ENCODE data around the gene TMEM255B. TPM values are rescaled to one million over a fixed set of nuclear protein-coding genes. Genes with fewer than 3 reads are reported as not detected.
"Not testable (repeated sequence)": the region's sequence is repeated elsewhere in the genome, so short reads cannot be mapped to it uniquely, and the experiment has no call there.

TMEM255B gene
- total and polyA plus RNA-seq, 2 donors = 4.9 to 17.5 TPM

- no peak for DNase-seq (ENCODE audit: extremely low spot score)
- no peak overlapping the region for H3K27ac ChIP-seq (ENCODE audit: low read depth)
- H3K4me3 ChIP-seq (ENCODE audit: low read depth, low read length) = no peak overlapping the region
- no peaks in the 10 kb centered on the region for H3K4me1 ChIP-seq (ENCODE audit: insufficient read depth)
- no peaks in the 10 kb centered on the region for H3K36me3 ChIP-seq (ENCODE audit: insufficient read depth)
- 64% methylated on average over 15 of the region's 15 CpGs for WGBS
Measured at GRCh38 chr13:113741191-113741668, 17.8 kb upstream of the TMEM255B start.

GRCh38 chr13:113742000-113742441 is 17.0 kb upstream of the TMEM255B start:
- Histone ChIP-seq H3K4me1 (ENCODE audit: insufficient read depth) (no peaks in the 10 kb centered on the region), H3K4me3 (ENCODE audit: low read depth, low read length) (no peak overlapping the region), H3K27ac (ENCODE audit: low read depth) (no peak overlapping the region), H3K36me3 (ENCODE audit: insufficient read depth) (no peaks in the 10 kb centered on the region)
- DNase-seq (ENCODE audit: extremely low spot score) = no peak
- WGBS = 29% methylated on average over 15 of the region's 15 CpGs

- Histone ChIP-seq H3K36me3 (ENCODE audit: insufficient read depth) (no peaks in the 10 kb centered on the region), H3K27ac (ENCODE audit: low read depth) (no peak overlapping the region), H3K4me1 (ENCODE audit: insufficient read depth) (no peaks in the 10 kb centered on the region), H3K4me3 (ENCODE audit: low read depth, low read length) (no peak overlapping the region)
- 78% methylated on average over 21 of the region's 21 CpGs for WGBS
- DNase-seq (ENCODE audit: extremely low spot score) = no peak
Measured at GRCh38 chr13:113742445-113743120, 16.4 kb upstream of the TMEM255B start.

- H3K36me3 ChIP-seq (ENCODE audit: insufficient read depth) = no peaks in the 10 kb centered on the region
- H3K4me3 ChIP-seq (ENCODE audit: low read depth, low read length) = no peak overlapping the region
- H3K4me1 ChIP-seq (ENCODE audit: insufficient read depth) = no peaks in the 10 kb centered on the region
- 90% methylated on average over 24 of the region's 24 CpGs for WGBS
- no peak overlapping the region for H3K27ac ChIP-seq (ENCODE audit: low read depth)
- no peak for DNase-seq (ENCODE audit: extremely low spot score)
Measured at GRCh38 chr13:113743366-113744195, 15.4 kb upstream of the TMEM255B start.

- no peak for DNase-seq (ENCODE audit: extremely low spot score)
Measured at GRCh38 chr13:113744197-113745000, 14.6 kb upstream of the TMEM255B start.

GRCh38 chr13:113745059-113745458 is 14.0 kb upstream of the TMEM255B start:
- Histone ChIP-seq H3K4me3 (ENCODE audit: low read depth, low read length) (no peak overlapping the region), H3K4me1 (ENCODE audit: insufficient read depth) (no peaks in the 10 kb centered on the region), H3K27ac (ENCODE audit: low read depth) (no peak overlapping the region), H3K36me3 (ENCODE audit: insufficient read depth) (no peaks in the 10 kb centered on the region)
- 96% methylated on average over 7 of the region's 9 CpGs for WGBS
- no peak for DNase-seq (ENCODE audit: extremely low spot score)

More at GRCh38 chr13:113744197-113745000, 14.6 kb upstream of the TMEM255B start:
- no peak overlapping the region for H3K4me3 ChIP-seq (ENCODE audit: low read depth, low read length)
- H3K36me3 ChIP-seq (ENCODE audit: insufficient read depth) = no peaks in the 10 kb centered on the region
- no peak overlapping the region for H3K27ac ChIP-seq (ENCODE audit: low read depth)
- H3K4me1 ChIP-seq (ENCODE audit: insufficient read depth) = no peaks in the 10 kb centered on the region
- 74% methylated on average over 21 of the region's 21 CpGs for WGBS

GRCh38 chr13:113745500-113746142 is 13.4 kb upstream of the TMEM255B start:
- not testable (repeated sequence) for H3K4me3 ChIP-seq (ENCODE audit: low read depth, low read length); H3K36me3 ChIP-seq (ENCODE audit: insufficient read depth); H3K4me1 ChIP-seq (ENCODE audit: insufficient read depth); H3K27ac ChIP-seq (ENCODE audit: low read depth); DNase-seq (ENCODE audit: extremely low spot score)
- WGBS = 91% methylated on average over 24 of the region's 24 CpGs

- no peak overlapping the region for H3K27ac ChIP-seq (ENCODE audit: low read depth)
- no peaks in the 10 kb centered on the region for H3K4me1 ChIP-seq (ENCODE audit: insufficient read depth)
- no peak for DNase-seq (ENCODE audit: extremely low spot score)
- no peaks in the 10 kb centered on the region for H3K36me3 ChIP-seq (ENCODE audit: insufficient read depth)
- H3K4me3 ChIP-seq (ENCODE audit: low read depth, low read length) = no peak overlapping the region
- WGBS = 76% methylated on average over 5 of the region's 5 CpGs
Measured at GRCh38 chr13:113746143-113746525, 12.9 kb upstream of the TMEM255B start.

- Histone ChIP-seq H3K4me3 (ENCODE audit: low read depth, low read length) (no peak overlapping the region), H3K27ac (ENCODE audit: low read depth) (no peak overlapping the region), H3K4me1 (ENCODE audit: insufficient read depth) (no peaks in the 10 kb centered on the region), H3K36me3 (ENCODE audit: insufficient read depth) (no peaks in the 10 kb centered on the region)
- WGBS = 88% methylated on average over 12 of the region's 12 CpGs
- no peak for DNase-seq (ENCODE audit: extremely low spot score)
Measured at GRCh38 chr13:113746671-113747070, 12.4 kb upstream of the TMEM255B start.

- no peak for DNase-seq (ENCODE audit: extremely low spot score)
- H3K36me3 ChIP-seq (ENCODE audit: insufficient read depth) = no peaks in the 10 kb centered on the region
- H3K4me1 ChIP-seq (ENCODE audit: insufficient read depth) = no peaks in the 10 kb centered on the region
- WGBS = 82% methylated on average over 25 of the region's 25 CpGs
- H3K4me3 ChIP-seq (ENCODE audit: low read depth, low read length) = no peak overlapping the region
- H3K27ac ChIP-seq (ENCODE audit: low read depth) = no peak overlapping the region
Measured at GRCh38 chr13:113747291-113747833, 11.7 kb upstream of the TMEM255B start.

- Histone ChIP-seq H3K27ac (ENCODE audit: low read depth) (no peak overlapping the region), H3K4me3 (ENCODE audit: low read depth, low read length) (no peak overlapping the region), H3K4me1 (ENCODE audit: insufficient read depth) (no peaks in the 10 kb centered on the region), H3K36me3 (ENCODE audit: insufficient read depth) (no peaks in the 10 kb centered on the region)
- no peak for DNase-seq (ENCODE audit: extremely low spot score)
- 79% methylated on average over 25 of the region's 25 CpGs for WGBS
Measured at GRCh38 chr13:113748101-113748861, 10.7 kb upstream of the TMEM255B start.

- H3K27ac ChIP-seq (ENCODE audit: low read depth) = no peak overlapping the region
- no peak for DNase-seq (ENCODE audit: extremely low spot score)
- 92% methylated on average over 22 of the region's 22 CpGs for WGBS
- H3K4me1 ChIP-seq (ENCODE audit: insufficient read depth) = no peaks in the 10 kb centered on the region
- H3K36me3 ChIP-seq (ENCODE audit: insufficient read depth) = no peaks in the 10 kb centered on the region
- no peak overlapping the region for H3K4me3 ChIP-seq (ENCODE audit: low read depth, low read length)
Measured at GRCh38 chr13:113748862-113749451, 10.1 kb upstream of the TMEM255B start.
